ENCODE measurements around the gene SLN.

SLN gene

GRCh38 chr11:107719557-107720302 is 7.9 kb upstream of the SLN start:
- in situ Hi-C loops (cut with MboI; ENCODE audit: low sequenced_read_pairs): no loop called here

DNA sequence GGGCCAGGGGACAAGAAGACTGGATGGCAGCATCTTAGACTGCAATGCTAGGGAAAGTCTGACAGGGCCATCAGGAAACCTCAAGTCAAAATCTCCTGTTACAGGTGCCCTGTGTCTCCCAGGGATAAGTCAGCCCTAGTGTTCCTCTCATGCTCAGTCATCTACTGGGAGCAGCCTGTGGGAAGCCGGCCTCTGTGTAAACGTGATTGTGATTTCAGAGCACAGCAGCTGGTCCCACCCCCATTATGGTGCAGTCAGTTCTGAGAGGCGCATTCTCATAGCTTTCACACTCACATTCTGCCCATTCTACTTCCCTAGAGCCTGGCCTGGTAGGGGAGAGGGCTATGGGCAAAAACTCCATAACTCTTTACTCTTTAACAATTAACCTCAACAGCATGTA is 7.2 kb upstream of the SLN start:
- in situ Hi-C loops (cut with MboI; ENCODE audit: low sequenced_read_pairs): no loop called here

- in situ Hi-C loops (cut with MboI; ENCODE audit: low sequenced_read_pairs): no loop called here
These were observed 5.2 kb upstream of the SLN start for GRCh38 chr11:107716884-107717532.

DNA sequence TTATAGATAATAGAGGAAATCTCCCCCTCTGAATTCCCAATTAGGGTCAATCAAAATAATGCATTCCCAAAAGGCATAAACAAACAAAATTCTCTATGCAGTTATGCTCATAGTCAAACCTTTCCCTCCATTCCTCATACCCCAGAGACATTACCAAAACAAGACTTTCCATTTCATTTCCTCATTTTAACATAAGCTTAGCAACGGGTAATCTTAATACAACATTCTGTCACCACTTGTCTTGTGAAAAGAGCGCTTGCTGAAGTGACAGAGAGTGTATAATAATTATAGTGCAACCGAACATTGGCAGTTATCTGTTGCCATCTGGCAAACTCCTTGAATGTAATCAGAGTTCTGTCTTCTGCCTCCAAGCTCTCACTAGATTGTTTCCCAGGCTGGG is 1.2 kb upstream of the SLN start:
- in situ Hi-C loops (cut with MboI; ENCODE audit: low sequenced_read_pairs): no loop called here

- in situ Hi-C loops (cut with MboI; ENCODE audit: low sequenced_read_pairs): no loop called here
These were observed 1.6 kb downstream of the SLN start for GRCh38 chr11:107710301-107710700.

DNA sequence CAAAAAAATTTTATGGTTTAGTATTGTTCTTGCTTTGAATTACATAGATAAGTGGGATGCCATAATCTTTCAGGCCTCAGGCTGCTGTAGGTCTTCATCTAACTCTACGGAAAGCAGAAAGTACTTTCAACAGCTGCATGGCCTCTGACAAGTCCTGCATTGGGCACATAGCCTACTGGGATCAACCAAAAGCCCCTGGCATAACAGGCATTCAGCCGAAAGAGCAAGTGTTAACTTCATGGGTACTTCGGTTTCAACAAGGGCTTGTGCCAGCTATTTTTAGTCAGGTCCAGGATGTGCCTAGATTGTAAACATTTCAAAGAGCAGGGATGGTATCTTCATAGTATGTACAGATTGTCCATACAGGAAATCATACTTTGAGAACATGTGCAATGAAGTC is 3.1 kb downstream of the SLN start:
- in situ Hi-C loops (cut with MboI; ENCODE audit: low sequenced_read_pairs): no loop called here

GRCh38 chr11:107707807-107708206 is 4.0 kb downstream of the SLN start:
- in situ Hi-C loops (cut with MboI; ENCODE audit: low sequenced_read_pairs): no loop called here

- in situ Hi-C loops (cut with MboI; ENCODE audit: low sequenced_read_pairs): no loop called here
These were observed 4.6 kb downstream of the SLN start for GRCh38 chr11:107707215-107707671.

DNA sequence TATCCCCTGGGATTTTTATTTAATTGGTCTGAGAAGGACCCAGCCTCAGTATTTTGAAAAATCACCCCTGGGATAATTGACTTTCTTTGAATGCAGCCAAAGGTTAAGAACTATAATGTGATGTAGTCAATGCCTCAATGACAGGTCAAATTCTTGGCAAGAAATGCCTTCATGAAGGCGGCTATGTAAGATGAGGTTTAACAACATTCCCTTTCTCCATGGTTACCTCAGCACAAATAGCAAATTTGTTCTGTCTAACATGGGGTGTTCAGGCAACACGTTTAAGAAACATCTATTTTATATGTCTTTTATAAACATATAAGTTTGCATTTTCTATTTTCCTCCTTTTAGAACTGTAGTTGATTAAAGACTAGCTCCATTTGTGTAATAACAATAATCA is 5.3 kb downstream of the SLN start:
- in situ Hi-C loops (cut with MboI; ENCODE audit: low sequenced_read_pairs): no loop called here

GRCh38 chr11:107705027-107705426 is 6.8 kb downstream of the SLN start:
- in situ Hi-C loops (cut with MboI; ENCODE audit: low sequenced_read_pairs): no loop called here

DNA sequence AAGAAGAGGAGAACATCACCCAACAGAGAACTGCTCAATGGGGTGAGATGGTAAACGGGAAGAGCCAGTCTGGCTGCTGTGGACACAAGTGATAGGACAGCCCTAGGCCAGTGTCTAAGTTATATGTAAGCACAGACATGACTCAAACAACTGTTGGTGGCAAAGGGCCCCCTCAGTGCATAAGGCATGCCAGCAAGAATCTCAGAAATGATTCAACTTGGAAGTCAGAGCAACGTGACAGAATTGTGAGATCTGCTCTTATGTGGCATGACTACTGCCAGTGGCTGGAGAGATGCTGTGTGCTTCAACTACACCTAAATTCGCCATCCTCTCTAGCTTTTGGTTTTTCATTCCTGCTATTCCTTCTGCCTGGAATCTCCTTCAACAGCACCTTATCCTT is 7.4 kb downstream of the SLN start:
- in situ Hi-C loops (cut with MboI; ENCODE audit: low sequenced_read_pairs): no loop called here

DNA sequence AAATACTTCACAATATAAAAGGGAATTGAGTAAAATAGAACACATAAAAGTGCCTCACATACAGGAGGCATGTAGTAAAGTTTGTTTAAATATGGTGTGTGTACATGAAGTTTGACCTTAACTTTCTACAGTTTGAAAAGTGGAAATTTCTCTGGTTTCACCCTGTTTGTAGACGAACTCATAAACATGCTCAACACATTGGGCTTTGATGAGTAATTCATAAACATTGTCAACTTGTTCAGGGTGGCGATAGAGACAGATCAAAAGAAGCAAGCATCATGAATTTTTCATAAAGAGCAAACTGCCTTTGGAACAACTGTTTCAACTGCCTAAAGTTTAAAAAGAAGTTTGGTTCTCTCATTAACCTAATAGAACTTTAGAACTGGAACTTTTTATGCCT is 9.1 kb downstream of the SLN start:
- in situ Hi-C loops (cut with MboI; ENCODE audit: low sequenced_read_pairs): no loop called here

GRCh38 chr11:107702109-107702660 is 9.7 kb downstream of the SLN start:
- in situ Hi-C loops (cut with MboI; ENCODE audit: low sequenced_read_pairs): no loop called here

DNA sequence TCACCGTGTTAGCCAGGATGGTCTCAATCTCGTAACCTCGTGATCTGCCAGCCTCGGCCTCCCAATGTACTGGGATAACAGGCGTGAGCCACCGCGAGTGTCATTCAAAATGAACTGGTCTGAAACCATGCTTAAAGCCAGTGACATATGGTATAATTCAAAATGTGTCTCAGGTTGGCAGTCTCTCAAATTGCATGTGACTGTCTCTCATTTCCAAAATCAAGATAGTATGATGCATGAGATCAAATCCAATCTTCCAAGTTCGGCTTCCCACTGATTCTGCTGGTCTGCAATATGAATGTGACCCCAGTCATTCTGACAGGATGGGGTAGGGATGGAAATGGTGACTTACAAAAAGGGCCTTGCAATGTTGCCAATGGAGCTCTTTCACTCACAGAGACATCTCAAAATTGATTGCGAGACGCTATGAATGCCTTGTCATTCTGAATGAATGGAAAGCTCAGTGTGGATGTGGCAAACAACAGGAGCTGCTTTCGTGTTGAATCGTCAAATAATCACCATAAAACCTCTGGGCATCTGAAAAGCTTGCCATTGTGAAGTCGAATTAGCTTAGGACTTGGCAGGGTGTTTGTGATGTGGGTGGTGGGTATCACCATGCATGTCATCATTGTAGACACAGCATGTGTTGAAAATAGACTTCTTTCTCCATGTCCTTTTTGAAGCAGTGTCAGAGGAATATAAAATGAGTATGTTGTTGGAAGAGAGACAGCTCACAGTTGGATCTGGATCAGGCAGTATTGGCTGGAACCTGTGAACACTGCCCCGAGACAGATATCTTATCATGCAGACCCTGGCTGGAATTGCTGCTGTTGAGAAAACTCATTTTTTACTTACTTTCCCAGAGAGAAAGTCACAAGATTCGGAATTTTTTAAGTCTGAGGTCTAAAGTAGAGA is 12.2 kb downstream of the SLN start:
- in situ Hi-C loops (cut with MboI; ENCODE audit: low sequenced_read_pairs): no loop called here

DNA sequence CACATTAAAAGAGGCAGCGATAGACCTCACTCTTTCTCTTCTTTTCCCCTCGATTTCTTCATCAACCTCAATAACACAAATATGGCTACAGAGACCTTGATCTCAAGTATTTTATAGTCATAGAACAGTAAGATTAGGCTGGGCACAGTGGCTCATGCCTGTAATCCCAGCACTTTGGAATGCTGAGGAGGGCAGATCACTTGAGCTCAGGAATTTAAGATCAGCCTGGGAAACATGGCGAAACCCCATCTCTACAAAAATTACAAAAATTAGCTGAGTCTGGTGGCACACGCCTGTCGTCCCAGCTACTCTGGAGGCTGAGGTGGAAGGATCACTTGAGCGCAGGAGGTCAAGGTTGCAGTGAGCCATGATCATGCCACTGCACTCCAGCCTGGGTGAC is 14.6 kb downstream of the SLN start:
- in situ Hi-C loops (cut with MboI; ENCODE audit: low sequenced_read_pairs): no loop called here

GRCh38 chr11:107696140-107696539 is 15.7 kb downstream of the SLN start:
- in situ Hi-C loops (cut with MboI; ENCODE audit: low sequenced_read_pairs): no loop called here

DNA sequence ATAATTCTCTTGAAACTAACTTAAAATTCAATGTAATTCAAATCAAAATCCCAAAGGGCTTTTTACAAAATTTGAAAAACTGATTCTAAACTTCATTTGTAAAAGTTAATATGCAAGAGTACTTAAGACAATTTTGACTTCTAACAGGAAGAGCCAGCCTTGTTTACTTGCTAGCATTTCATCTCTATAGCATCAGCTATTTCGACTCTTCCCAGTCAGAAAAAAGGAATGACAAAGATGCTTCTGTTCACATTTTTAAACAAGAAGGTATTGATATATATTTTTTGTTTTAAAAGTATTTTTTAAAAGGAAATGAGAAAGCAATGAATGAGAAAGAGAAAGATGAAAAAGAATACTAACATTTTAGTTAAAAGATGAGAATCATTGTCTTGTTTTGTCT is 16.4 kb downstream of the SLN start:
- in situ Hi-C loops (cut with MboI; ENCODE audit: low sequenced_read_pairs): no loop called here

DNA sequence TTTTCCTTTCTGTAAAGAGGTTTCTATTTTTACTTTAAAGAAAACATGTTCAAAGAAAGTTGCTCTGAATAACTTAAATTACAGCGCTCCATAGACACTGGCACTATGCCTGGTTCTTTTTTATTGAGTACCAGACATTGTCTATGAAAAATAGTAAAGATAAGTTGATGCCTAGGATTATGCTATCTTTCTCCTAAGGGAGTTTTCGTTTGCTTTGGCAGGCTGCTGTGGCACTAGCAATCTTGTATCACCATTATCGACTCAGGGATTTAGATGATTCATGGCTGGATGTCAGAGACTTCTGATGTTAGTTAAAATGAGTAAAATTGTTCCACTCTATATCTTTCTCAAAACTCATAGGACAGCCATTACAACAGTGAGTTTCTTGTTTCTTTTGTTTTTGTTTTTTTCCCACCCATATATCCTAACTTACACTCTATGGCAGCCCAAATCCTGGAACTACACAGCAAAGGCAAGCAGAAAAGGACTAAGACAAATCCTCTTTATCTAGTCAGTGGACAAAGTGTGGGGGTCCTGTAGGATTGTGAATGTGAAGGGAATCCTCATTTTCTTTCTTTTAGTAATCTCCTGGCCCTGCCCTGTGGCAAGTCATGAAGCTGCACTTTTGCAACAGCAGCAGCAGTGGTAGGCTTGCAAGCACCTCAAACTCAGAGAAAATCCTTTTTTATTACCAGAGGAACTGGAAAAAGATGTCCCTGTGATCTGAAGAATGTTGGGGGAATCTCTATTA is 20.7 kb downstream of the SLN start:
- in situ Hi-C loops (cut with MboI; ENCODE audit: low sequenced_read_pairs): no loop called here

DNA sequence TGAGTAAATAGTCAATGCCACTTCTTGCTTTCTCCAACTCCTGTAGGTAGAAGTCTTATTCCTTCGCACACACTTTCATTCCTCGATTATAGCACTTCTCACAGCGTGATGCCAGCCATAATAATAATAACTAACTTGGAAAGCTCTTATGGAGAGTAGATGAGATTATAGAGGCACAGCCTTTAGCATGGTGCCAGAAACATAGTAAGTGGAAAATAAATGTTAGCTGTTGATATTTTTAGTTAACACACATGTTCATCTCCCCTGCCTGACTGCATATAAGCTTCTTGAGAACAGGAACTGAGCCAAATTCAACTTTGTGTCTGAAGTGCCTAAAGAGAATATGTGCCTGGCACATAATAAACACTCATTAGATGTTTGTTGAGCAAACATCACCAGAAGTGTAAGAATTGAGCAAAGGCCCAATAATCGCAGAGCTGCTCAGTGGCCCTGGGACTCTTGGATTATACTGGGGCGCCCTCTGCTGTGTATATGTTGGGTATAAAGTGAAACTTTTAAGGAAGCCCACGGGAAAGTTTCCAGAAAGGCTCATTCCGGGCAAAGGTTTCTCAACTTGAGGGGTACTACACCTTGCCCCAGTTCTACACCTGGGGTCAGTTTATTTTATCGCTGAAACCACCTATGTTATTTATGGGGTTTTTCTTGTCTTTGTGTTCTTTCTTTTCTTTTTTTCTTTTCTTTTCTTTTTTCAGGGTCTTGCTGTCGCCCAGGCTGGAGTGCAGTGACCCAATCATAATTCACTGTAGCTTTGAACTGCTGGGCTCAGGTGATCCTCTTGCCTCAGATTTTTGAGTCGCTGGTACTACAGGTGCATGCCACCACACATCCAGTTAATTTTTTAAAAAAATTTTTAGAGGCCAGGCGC is 22.3 kb downstream of the SLN start:
- in situ Hi-C loops (cut with MboI; ENCODE audit: low sequenced_read_pairs): no loop called here

All from HL-60/S4 treated with retinoic acid at 250 ng/mL for 4 days and 3 days (cell line).